ENCODE data around the gene TMED9.

Gene TMED9

DNA sequence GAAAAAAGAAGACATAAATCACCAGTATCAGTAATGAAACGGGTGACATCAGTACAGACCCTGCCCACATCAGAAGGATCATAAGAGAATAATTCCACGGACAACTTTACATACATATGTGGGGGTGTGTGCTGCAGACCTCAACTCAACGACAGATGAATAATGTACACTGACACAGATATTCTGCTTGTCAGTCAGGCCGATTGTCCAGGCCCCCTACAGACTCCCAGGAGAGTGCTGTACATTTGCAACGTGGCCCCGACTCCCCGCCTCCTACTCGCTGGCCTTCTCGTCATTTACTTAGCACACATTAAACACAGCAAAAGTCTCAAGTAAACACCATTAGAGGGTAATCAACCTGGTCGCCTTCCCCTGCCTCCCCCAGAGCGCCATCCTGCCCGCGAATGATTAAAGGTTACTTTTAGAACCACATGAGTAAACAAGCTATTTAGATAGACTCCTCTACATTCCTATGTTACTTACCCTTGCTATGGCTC lies 3.5 kb upstream of the TMED9 start:
- DNase-seq, result peak; percentile 10 to 11

DNA sequence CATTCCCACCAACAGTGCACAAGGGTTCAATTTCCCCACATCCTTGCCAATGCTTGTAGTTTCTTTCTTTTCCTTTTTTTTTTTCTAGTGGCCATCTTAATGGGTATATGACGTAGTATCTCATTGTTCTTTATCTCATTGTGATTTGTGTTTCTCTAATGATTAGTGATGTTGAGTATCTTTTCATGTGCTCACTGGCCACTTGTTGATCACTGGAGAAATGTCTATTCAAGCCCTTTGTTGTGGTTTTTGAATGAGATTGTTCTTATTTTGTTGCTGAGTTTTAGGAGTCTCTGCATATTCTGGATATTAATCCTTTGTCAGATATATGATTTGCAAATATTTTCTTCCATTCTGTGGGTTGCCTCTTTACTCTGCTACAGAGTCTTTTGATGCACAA lies 1.6 kb upstream of the TMED9 start:
- DNase-seq, result no peak

DNA sequence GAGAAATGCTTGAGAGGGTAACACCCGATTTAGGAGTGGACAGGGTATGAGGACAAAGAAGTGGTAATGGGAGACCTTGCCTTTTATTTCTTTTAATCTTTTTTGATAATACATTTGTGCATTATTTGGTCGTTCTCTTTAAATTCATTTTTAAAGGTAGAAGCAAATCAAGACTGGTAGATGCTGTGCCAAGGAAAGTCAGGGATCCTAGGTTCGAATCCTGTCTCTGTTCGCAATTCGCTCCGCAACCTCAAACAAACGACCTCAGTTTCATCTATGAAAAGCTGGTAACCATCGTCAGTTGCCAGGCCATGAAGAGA lies 353 bp upstream of the TMED9 start:
- DNase-seq, result no peak

DNA sequence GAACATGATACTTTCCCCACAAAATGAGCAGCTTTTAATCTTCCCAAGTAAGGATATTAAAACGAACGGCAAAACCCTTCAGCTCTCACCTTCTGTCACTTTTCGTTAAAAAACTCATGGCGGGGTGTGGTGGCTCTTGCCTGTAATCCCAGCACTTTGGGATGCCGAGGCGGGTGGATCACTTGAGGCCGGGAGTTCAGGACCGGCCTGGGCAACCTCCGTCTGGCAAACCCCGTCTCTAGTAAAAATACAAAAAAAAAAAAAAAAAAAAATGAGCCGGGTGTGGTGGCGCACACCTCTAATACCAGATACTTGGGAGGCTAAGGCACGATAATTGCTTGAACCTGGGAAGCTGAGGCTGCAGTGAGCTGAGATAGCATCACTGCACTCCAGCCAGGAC lies 902 bp downstream of the TMED9 start:
- DNase-seq, result no peak

DNA sequence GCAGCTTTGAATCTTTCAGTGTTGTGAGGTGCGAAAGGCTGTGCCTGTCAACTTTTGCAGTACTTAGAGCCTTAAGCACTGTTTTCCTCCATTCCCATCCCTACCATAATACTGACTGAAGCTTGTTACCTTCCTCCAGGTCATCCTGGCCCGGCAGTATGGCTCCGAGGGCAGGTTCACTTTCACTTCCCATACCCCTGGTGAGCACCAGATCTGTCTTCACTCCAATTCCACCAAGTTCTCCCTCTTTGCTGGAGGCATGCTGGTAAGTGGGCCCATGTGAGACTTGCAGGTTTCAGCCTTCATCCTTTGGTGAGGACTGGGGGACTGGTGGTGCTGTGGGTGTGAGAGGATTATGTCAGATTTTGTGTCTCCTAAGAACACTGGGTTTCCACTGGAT lies 1.5 kb downstream of the TMED9 start:
- no peak for DNase-seq

DNA sequence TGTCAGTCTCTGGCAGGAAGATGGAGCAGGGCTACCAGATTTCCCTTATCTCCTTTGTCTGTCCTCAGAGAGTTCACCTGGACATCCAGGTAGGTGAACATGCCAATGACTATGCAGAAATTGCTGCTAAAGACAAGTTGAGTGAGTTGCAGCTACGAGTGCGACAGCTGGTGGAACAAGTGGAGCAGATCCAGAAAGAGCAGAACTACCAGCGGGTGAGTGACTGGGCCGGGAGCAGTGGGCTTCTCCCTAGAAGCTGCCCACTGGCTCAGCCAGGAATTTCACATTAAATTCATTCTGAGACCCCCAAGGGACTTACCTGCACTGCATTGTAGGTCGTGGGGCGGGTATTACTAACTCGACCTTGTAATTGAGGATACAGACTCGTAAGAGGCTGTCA lies 2.1 kb downstream of the TMED9 start:
- DNase-seq, result no peak

DNA sequence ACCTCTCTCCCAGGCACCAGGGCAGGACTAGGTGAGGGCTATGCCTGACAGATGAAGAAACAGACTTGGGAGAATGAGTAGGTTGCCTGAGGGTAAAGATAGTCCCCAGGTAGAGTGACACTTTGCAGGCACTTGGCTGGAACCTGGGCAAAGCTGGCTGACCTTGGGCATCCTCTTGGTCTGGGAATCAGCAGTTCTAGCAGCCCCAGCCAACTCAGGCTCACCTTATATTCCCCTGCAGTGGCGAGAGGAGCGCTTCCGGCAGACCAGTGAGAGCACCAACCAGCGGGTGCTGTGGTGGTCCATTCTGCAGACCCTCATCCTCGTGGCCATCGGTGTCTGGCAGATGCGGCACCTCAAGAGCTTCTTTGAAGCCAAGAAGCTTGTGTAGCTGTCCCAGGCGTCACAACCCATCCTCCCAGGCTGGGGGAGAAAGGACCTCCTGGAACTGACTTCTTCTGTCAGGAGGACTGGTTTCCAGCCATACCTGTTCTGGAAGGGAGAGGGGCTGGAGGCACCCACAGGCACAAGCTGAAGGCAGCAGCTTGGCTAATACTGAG lies 3.1 kb downstream of the TMED9 start:
- no peak for DNase-seq

DNA sequence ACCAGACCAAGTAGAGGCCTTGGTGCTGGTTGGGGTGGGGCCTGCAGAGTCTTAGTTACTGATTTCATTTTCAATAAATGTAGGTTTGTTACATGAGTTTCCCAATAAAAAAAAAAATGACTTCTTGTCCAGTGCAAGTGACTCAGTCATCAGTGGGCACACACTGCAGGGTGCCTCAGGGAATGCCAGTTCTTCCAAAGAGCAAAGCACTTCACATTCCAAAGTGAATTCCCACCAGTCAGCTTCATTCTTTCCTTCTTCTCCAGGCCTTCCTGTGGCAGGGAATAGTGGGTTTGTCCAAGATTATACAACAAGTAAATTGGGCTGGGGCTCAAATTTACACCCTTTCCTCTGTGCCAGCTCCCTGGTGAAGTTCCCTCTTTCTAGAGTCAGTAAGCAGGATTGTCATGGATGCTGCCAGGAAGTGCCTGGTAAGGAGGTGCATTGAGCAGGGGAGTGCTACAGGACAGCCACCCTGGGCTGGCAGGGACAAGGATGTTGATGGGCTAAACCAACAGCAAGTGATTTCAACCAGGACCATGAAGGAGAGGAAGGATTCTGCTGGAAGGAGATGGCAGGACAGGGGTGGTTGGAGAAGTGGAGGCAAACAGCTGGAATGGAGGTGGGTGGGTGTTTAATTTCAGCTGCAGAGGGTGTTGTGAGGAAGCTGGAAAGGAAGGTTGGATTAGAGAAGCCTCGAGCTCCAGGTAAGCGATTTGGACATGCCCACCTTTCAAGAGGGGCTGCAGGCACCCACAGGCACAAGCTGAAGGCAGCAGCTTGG lies 4.2 kb downstream of the TMED9 start:
- no peak for DNase-seq

DNA sequence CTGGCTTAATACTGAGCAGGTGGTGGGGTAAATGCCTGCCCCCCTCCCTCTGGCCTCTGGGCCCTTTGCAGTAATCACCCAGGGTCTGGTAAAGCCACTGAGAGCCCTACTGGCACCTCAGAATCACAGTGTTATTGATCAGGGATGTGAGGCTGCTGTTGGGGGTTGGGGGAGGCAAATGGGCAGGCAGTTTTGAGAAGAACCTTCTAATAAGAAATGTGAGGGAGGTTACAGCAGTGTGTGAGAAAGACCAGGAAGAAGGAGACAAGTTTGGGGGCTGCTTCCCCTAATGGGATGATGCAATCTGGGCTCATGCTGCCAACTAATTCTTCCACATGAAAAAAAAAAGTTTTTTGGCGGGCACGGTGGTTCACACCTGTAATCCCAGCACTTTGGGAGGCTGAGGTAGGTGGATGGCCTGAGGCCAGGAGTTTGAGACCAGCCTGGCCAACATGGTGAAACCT lies 4.8 kb downstream of the TMED9 start:
- no peak for DNase-seq

DNA sequence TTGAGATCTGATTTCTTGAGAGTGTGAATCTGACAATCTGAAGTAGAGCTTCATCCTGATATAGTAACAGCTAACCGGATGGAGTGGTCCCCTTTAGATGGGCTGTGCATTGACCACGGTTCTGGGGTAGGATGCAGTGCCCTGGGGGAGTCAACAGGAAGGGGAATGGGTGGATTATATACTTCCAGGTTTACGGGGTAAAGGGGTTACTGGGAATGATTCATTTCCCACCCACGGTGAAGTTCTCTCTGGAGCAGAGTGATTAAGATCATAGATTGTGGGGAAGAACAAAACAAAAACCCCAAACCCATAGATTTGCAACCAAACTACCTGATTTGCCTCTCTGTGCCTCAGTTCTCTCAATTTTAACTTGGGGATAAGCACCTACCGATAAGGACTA lies 6.5 kb downstream of the TMED9 start:
- DNase-seq, result no peak

DNA sequence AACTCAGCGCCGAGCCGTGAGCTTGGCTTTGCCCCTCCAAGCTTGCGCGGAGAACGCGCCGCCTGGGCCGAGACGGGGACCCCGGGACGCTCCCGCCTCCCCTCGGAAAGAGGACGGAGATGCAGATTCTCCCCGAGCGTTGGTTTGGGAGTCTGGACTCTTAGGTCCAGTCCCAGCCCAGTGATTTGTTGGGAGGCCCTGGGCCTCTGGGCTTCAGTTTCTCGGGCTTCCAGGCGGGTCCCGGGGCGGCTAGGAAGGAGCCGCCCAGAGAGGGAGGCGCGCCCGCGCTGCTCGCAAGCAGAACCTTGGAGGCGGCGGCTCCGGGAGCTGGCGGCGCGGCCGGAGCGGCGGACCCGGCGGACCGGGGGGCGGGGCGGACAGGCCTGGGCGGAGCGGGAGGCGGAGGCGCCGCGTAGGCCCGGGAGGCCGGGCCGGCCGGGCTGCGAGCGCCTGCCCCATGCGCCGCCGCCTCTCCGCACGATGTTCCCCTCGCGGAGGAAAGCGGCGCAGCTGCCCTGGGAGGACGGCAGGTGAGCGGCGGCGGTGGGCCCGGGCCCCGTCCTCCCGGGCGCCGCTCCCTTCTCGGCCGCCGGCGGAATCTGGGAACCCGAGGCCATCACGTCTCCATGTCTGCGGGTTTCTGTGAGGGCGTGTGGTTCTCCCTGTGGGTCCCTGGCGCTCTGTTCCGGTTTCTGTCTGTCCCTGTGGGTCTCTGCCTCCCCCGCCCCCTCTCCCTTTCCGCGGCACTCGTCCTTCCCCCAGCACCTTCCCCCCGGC lies 7.9 kb downstream of the TMED9 start, which contains the start of gene B4GALT7:
TSS of gene B4GALT7 (plus strand) at position 402 of the 777 bp plus-strand sequence. CDS start at position 481, 79 bp downstream.
- peak; percentile 27 to 74 for DNase-seq

DNA sequence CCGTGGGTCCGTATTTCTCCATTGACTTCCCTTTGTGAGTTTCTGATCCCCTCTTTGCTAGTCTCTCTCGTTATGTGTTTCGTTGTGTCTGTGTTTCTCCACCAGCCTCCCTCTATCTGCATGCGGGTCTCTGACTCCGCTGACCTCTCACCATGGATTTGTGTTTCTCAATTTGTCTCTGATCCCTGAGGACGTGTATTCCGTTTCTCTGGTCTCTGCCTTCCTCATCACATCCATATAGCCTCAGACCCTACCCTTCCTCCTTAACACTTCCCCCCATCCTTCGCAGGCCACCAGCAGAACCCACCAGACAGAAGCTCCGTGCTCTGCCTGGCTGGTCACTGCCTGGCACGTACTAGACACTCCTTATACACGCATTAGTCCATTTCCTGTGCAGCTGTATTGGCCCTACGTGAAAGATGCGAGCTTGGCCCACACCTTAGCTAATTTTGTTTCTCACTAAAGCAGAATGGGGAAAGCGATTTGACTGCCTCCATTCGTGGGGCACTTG lies 8.6 kb downstream of the TMED9 start:
- no peak for DNase-seq

DNA sequence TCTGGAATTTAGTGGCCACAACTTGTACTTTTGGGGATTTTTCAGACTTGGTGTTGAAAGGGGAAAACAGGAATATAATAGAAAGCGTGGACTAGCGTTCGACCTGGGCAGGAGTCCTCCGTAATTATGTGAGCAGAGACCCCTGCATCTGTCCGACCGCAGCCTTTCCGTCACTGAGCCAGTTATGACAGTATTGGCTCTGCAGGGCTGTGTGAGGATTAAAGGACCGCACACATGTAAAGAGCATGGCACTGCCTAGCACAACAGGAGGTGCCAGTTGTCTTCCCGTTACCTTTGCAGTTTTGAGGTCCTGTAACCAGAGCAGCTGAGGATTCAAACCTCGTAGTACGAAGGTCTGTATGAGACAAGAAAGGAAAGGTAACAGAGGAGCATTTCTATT lies 9.1 kb downstream of the TMED9 start:
- DNase-seq, result no peak

DNA sequence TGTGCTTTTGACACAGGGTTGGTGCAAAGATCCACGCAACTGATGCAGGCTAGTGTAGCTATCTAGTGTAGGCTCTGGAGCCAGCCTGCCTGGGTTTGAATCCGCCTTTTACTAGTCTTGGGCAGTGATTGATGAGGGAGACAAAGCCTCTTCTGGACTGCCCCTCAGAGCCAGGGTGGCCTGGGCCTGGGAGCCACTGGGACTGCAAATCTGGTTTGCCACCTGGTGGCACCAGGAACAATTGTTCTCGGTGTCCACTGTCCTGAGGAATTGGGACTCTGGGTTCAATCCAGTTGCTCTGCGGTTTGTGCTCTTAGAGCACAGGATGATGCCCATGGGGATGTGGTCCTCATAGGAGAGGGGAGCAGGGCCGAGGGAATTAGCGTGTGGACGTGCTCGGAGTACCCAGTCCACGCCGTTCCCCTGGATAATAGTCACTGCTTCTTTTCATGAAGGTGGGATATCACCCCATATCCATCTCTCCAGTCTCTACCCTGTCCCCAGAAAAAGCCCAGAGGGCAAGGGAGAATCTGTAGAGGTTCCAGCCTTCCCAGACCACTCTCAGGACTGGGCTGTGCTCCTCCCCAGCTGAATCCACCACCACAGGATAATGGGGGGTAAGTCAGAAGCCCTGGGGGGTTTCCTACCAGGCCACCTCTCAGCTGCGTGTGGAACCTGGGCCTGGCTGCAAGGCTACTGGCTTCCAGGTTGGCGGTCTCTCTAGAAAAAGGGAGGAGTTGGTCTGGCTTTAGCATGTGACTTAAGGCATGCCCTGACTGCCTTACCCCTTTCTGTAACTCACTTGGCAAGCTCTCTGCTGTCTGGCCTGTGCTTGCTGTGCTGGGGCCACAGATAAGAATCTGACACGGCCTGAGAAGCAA lies 9.8 kb downstream of the TMED9 start:
- no peak for DNase-seq

DNA sequence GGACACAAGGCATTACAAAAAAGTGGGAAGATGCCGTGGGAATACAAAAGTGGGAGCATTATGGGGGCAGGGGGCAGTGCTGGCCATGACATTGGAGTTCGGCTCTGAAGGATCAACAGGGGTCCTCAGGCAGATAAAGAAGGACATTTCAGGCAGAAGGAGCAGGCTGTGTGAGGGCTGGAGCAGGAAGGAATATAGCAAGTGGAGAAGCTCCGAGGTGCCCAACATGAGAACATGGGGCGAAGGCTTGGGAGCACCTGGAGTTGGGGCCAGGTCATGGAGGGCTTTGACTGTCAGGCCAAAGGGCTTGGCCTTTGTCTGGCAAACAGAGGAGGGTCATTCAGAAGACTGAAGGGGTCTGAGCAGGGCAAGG lies 10.4 kb downstream of the TMED9 start:
- DNase-seq, result no peak

DNA sequence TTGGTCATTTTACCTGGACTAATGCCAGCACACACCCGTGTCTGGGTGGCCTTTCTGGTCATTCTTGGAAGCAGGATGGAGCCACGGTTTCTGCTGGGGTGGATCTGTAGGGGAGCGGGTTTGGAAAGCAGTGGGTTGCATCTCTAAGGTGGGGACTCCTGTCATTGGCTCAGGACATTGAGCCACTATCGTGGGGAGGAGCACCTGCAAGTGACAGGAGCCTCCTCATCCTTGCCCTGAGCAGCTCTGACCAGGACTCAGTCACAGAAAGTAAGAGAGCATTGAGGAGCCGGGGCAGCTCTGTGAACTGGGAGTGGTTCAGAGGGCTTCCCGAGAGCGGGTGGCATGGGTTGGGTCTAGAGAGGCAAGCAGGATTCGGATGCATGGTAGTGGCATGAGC lies 11.6 kb downstream of the TMED9 start:
- DNase-seq, result no peak

DNA sequence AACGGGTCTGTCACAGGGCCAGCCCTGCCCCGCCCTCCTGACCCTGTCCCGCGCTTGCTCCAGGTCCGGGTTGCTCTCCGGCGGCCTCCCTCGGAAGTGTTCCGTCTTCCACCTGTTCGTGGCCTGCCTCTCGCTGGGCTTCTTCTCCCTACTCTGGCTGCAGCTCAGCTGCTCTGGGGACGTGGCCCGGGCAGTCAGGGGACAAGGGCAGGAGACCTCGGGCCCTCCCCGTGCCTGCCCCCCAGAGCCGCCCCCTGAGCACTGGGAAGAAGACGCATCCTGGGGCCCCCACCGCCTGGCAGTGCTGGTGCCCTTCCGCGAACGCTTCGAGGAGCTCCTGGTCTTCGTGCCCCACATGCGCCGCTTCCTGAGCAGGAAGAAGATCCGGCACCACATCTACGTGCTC lies 12.1 kb downstream of the TMED9 start:
- DNase-seq, result no peak

DNA sequence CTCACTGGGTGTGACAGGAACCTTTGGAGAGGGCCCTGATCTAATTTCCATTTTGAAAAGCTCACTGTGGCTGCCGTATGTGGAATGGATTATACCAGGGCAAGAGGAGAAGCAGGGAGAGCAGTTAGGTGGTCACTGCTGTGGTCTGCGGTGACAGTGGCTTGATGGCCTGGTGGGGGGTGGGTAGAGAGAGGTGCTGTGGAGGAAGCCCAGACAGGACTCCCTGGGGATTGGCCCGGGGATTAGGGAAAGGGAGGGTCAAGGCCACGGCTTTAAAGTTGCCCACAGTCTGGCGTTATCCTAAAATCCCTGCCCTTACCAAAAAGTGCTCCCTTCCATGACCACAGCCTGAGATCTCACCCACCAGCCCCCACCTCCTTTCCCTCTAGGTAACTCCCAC lies 12.7 kb downstream of the TMED9 start:
- DNase-seq, result no peak

DNA sequence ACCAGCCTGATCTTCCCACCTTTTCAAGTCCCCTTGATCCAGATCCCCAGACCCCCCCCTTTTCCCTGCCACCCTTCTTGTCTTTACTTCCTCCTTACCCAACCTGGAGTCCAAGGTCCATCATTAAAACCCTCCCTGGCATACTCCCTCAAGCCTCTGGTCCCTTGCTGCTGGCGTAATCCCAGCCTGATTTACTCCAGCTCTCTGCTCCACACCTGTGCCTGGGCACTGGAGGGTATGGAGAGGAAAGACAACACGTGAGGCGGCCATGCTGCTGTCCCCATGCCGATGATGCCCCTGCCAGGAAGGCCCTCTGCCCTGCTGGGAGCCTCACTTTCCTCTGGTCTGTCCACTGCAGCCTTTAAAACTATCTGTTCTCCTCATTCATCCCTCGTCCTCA lies 13.1 kb downstream of the TMED9 start:
- DNase-seq, result no peak

DNA sequence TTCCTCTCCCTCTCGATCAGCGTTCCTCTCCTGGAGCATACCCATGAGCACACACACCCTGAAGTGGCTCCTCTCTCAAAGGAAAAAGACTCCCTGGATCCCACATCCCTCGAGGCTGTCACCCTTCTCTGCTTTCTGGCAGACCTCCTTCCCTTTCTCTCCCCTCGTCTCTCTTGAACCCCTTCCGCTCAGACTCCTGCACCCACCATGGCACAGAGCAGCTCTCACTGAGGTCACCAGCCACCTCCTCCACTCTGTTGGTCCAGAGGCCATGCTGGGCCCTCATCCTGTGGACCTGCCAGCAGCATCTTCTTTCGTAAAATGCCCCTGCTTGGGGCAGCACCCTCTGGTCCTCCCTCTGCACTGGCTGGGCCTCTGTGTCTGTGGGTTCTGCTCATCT lies 13.7 kb downstream of the TMED9 start:
- DNase-seq, result no peak

DNA sequence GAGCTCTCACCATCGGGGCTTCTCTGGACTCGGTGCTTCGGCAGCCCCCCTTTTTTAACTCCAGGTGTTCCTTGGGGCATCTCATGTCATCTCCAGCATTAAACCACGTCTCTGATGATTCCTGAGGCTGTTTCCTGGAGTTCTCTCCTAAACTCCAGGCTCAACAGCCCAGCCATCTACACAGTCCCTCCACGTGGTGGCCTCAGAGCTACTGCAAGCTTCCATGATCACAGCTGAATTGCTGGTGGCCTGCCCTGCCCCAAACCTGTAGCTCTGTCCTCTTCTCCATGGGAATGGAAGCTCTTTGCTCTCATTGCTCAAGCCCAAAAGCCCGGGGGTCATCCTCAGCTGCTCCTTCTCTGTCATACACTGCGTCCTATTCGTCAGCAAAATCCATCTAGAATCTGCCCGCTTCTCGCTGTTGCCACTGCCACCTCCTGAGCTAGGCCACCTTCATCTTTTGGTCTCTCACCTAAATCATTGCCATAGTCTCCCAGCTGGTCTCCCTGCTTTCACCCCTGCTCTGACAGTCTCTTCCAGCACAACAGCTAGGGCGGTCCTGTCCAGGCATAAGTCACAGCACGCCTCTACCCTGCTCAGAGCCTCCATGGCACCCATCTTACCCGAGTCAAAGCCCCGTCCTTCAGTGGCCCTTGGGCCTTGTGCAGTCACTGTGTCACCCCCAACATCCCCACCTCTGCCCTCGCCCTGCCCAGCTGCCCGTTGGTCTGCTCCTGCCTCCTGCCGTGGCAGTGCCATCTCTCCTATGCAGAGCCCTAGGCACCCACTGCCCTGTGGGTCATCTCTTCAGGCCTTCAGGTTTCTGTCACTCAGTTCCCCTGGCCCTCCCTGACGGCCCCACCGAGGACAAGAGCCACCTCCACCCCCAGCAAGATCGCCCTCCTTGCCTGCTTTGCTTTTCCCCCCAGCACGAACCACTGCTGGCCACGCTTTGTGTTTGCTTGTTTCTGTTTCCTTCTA lies 14.4 kb downstream of the TMED9 start:
- no peak for DNase-seq

DNA sequence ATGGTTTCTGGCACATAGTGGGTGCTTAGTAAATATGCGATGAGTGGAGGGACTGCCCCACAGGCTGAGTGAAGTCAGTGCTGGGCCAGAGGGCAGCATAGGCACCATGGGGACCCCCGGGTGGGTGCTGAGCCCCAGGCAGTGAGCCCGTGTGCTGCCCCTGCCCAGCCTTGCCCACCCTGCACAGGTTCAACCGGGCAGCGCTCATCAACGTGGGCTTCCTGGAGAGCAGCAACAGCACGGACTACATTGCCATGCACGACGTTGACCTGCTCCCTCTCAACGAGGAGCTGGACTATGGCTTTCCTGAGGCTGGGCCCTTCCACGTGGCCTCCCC lies 15.1 kb downstream of the TMED9 start:
- no peak for DNase-seq

Data from NCI-H1930 (cell line).